Ectodermal cell (in vitro differentiated cells): ENCODE data around the gene TMEM167A.

Experiments used
- H3K27ac ChIP-seq: 2 replicates; pipeline ENCODE4 v1.7.0; 2013; ENCODE audit warnings: mild to moderate bottlenecking, low read depth, low read length; ENCODE audit not compliant: insufficient read depth, poor library complexity, severe bottlenecking
- H3K27me3 ChIP-seq: 2 replicates; pipeline ENCODE4 v1.7.0; 2013; ENCODE audit warnings: mild to moderate bottlenecking, low read length; ENCODE audit not compliant: insufficient read depth, control insufficient read depth, poor library complexity, severe bottlenecking
- H3K36me3 ChIP-seq: one replicate; pipeline ENCODE4 v1.7.0; 2013; ENCODE audit warnings: low read length; ENCODE audit not compliant: control insufficient read depth, insufficient read depth
- H3K4me1 ChIP-seq: one replicate; pipeline ENCODE4 v1.7.0; 2013; ENCODE audit warnings: low read length; ENCODE audit not compliant: control insufficient read depth, insufficient read depth
- H3K4me3 ChIP-seq: 2 replicates; pipeline ENCODE4 v1.7.0; 2013; ENCODE audit warnings: low read depth, low read length, control low read depth; ENCODE audit not compliant: insufficient read depth
- H3K9me3 ChIP-seq: 2 replicates; pipeline ENCODE4 v1.7.0; 2013; ENCODE audit warnings: mild to moderate bottlenecking, low read length, moderate library complexity; ENCODE audit not compliant: control insufficient read depth
- WGBS, 2 experiments: methylation state at CpG; one replicate each; pipeline ENCODE4 v1.1.7; 2013; ENCODE audit warnings: missing lambda C conversion rate in 2 of 2; 5-methylcytosine and 5-hydroxymethylcytosine counted together

Gene TMEM167A

DNA sequence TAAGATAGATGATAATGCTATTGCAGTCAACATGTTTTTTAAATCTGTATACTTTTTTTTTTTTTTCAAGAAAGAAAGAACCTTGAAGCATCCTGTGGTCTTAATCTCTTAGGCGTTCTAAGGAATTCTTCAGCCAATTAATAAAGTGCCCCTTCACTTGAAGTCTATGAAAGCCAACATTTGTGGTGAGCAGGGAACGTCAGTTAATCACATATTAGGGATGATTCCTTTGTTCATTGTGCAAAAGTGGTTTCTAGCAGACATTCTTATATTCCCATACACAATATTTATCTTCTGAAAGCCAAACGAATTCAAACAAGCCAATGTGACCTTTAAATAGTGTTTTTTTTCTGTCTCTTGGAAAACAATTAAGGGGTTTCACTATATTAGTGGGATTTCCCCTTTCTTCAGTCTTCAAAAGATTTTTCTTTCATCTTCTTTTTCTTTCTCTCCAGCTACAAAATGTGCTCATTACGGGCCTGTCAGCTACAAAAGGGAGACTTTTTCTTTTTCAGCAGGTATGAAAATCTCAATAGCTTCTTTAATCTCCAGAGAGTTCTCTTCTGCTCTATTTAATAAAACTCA, 40.1 kb downstream of the TMEM167A start:
- H3K4me3 ChIP-seq: no peak overlapping the region
- peak overlapping the region; percentile 21 for H3K27ac ChIP-seq
- WGBS, 2 experiments: 57 to 67% methylated on average over 2 to 4 of the region's 4 CpGs
- H3K9me3 ChIP-seq: no peaks in the 10 kb centered on the region
- H3K36me3 ChIP-seq: no peaks in the 10 kb centered on the region
- no peaks in the 10 kb centered on the region for H3K27me3 ChIP-seq
- H3K4me1 ChIP-seq: peaks cover 26% of the 10 kb centered on the region

- H3K4me3 ChIP-seq: no peak overlapping the region
- H3K9me3 ChIP-seq: no peaks in the 10 kb centered on the region
- H3K4me1 ChIP-seq: peaks cover 26% of the 10 kb centered on the region
- H3K27me3 ChIP-seq: no peaks in the 10 kb centered on the region
- 88 to 89% methylated on average over 5 of the region's 5 CpGs for WGBS, 2 experiments
- H3K27ac ChIP-seq: no peak overlapping the region
- H3K36me3 ChIP-seq: no peaks in the 10 kb centered on the region
Measured at GRCh38 chr5:83035373-83036100, 41.7 kb downstream of the TMEM167A start.

DNA sequence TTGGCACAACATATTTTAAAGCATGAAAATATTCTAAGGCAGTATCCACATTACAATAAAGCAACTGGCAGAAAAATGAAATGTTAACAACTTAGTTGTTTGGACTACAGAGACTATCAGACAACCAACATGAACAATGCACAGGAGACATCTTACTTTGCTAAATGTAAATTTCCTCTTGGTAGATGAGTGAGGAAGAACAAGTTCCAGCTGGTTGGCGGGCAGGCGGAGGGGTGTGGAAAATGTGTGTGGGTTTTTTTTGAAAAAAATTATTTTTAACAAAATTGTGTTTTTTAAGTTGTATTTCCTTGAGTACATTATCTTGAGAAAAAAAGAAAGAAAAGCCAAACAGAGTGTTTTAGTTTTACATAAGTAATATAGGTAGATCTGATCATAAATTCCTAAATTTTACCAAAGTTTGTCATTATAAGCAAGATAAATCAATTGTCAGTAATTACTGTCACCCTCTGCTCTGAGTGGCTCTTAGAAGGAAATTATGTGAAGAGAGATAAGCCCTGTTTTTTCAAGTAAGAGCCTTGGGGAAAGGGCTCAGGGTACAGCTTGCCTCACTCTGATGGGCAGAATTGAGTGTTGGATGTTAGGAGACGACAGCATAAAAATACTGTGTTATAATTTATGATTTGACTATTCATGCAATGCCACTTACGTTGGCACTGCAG, 42.5 kb downstream of the TMEM167A start:
- Histone ChIP-seq H3K27me3 (no peaks in the 10 kb centered on the region), H3K9me3 (no peaks in the 10 kb centered on the region), H3K4me3 (no peak overlapping the region), H3K4me1 (peaks cover 26% of the 10 kb centered on the region), H3K27ac (no peak overlapping the region), H3K36me3 (no peaks in the 10 kb centered on the region)
- 93 to 100% methylated on average over 3 to 4 of the region's 4 CpGs for WGBS, 2 experiments

- Histone ChIP-seq H3K4me1 (peaks cover 26% of the 10 kb centered on the region), H3K9me3 (no peaks in the 10 kb centered on the region), H3K27me3 (no peaks in the 10 kb centered on the region), H3K27ac (no peak overlapping the region), H3K36me3 (no peaks in the 10 kb centered on the region), H3K4me3 (no peak overlapping the region)
- WGBS, 2 experiments: 86 to 91% methylated on average over 3 of the region's 3 CpGs
Measured at GRCh38 chr5:83034036-83034435, 43.2 kb downstream of the TMEM167A start.

GRCh38 chr5:83031381-83031780, 45.8 kb downstream of the TMEM167A start:
- whole genome bisulfite sequencing, 2 experiments: 85 to 89% methylated on average over 1 of the region's 1 CpG

GRCh38 chr5:83029912-83030311, 47.3 kb downstream of the TMEM167A start:
- no peaks in the 10 kb centered on the region for H3K36me3 ChIP-seq
- no peaks in the 10 kb centered on the region for H3K27me3 ChIP-seq
- peaks cover 8% of the 10 kb centered on the region for H3K4me1 ChIP-seq
- H3K27ac ChIP-seq: no peak overlapping the region
- H3K9me3 ChIP-seq: no peaks in the 10 kb centered on the region
- no peak overlapping the region for H3K4me3 ChIP-seq
- WGBS, 2 experiments: 95% methylated on average over 2 of the region's 2 CpGs

More at GRCh38 chr5:83031381-83031780, 45.8 kb downstream of the TMEM167A start:
- Histone ChIP-seq H3K27ac (no peak overlapping the region), H3K9me3 (no peaks in the 10 kb centered on the region), H3K4me3 (no peak overlapping the region), H3K27me3 (no peaks in the 10 kb centered on the region), H3K36me3 (no peaks in the 10 kb centered on the region), H3K4me1 (peaks cover 16% of the 10 kb centered on the region)

- Histone ChIP-seq H3K4me3 (no peak overlapping the region), H3K9me3 (no peaks in the 10 kb centered on the region), H3K27me3 (no peaks in the 10 kb centered on the region), H3K27ac (no peak overlapping the region), H3K4me1 (peaks cover 9% of the 10 kb centered on the region), H3K36me3 (no peaks in the 10 kb centered on the region)
- WGBS, 2 experiments: 38 to 40% methylated on average over 4 of the region's 4 CpGs
Measured at GRCh38 chr5:83026930-83027687, 50.1 kb downstream of the TMEM167A start.

DNA sequence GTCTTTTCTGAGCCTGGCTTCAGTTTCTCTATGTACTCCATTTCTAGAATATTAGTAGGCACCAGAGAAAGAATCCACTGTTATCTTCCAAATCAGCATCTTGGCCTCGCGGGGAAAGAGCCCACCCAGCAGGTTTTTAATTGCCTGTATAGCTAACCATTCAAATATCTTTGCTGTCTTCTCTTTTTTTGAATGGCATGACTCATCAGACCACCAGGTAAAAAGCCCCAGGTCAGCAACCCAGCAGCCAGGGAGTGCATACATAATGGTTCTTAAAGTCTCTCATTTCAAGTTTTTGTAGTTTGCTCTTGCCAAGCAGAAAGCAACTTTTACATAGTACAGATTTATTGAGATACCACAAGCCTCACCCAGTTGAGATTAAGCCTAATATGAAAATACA, 50.7 kb downstream of the TMEM167A start:
- WGBS, 2 experiments: 6% methylated on average over 2 of the region's 2 CpGs
- H3K36me3 ChIP-seq: no peaks in the 10 kb centered on the region
- peaks cover 15% of the 10 kb centered on the region for H3K4me1 ChIP-seq
- no peak overlapping the region for H3K27ac ChIP-seq
- no peak overlapping the region for H3K4me3 ChIP-seq
- no peaks in the 10 kb centered on the region for H3K27me3 ChIP-seq
- H3K9me3 ChIP-seq: no peaks in the 10 kb centered on the region

DNA sequence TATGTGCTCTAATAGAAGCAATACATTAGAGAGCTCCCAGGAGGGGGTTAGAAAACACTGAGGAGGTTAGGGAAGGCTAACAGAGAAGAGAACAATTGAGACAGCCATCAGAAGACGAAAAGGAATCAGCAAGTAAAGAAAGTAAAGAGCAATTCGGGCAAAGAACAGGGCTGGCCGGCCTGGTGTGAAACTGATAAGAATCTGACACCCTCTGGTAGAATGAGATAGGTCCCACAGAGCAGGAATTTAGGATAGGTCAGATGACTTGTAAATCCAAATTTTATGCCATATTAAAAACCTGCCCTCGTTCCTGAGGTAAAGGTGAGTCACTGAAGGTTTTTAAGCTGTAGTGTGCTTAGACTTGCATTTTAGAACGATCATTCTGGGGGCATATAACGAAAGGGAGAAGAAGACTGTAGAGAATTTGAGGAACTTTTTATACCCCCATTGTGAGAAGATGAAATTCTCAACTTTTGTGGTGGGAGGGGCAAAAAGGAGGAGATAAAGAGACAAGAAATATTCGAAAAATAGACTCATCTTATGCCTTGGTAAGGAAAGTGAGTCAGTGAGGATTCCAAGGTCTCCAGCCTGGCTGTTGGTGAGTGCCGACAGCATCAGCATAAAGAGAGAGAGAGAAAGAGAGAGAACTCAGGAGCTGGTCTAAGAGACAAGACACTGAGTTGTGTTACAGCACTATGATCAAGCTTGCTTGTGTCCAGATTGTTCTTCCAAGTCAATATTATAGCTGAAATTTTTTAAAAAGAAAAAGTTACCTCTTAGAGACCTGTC, 51.3 kb downstream of the TMEM167A start:
- Histone ChIP-seq H3K36me3 (no peaks in the 10 kb centered on the region), H3K27ac (no peak overlapping the region), H3K4me1 (peaks cover 16% of the 10 kb centered on the region), H3K27me3 (no peaks in the 10 kb centered on the region), H3K9me3 (no peaks in the 10 kb centered on the region), H3K4me3 (no peak overlapping the region)
- 40 to 43% methylated on average over 8 of the region's 8 CpGs for WGBS, 2 experiments
